DMS 273 treated with DMSO at 0.1 percent for 48 hours (cell line): ENCODE results near the gene TBX5.
"Not testable (repeated sequence)": the region's sequence is repeated elsewhere in the genome, so short reads cannot be mapped to it uniquely, and the experiment has no call there.

ENCODE experiments used
- DNase-seq: peaks from one replicate; lab custom pipeline; 2025; lab: John Stamatoyannopoulos, UW

TBX5 gene

DNA sequence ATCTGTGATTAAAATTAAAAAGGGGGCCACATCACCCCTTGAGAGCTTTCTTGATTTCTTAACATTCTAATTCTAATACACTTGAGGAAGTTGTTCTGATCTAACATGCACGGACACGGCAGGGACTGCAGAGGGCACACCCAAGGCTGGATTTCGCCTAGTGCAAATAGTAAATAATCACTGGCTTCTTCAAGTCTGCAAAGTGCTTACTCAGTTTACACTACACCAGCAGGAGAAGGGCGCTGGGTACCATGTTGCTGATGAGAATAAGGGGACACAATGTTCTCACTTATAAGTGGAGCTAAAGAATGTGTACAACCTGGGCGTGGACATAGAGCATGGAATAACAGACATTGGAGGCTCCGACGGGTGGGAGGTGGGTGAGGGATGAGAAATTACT, 34.2 kb downstream of the TBX5 start:
- DNase-seq, result no peak

DNA sequence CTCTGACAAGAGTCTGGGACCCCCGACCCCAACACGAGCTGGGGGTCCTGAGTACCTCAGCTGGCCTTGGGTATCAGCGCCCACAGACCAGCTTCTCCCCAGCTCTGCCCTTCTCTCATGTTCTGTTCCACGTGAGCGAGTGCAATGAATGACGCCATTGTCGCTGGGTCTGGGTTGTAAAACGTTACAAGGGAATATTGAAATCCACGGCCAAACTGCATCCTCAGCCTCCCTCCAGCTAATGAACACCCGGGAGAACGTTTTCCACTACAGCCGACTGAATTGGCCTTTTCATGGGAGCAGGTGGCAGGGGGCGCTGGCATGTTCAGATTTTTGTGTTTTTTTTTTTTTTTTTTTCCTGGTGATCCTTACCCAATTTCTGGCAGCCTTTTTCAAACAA, 34.7 kb downstream of the TBX5 start:
- no peak for DNase-seq

DNA sequence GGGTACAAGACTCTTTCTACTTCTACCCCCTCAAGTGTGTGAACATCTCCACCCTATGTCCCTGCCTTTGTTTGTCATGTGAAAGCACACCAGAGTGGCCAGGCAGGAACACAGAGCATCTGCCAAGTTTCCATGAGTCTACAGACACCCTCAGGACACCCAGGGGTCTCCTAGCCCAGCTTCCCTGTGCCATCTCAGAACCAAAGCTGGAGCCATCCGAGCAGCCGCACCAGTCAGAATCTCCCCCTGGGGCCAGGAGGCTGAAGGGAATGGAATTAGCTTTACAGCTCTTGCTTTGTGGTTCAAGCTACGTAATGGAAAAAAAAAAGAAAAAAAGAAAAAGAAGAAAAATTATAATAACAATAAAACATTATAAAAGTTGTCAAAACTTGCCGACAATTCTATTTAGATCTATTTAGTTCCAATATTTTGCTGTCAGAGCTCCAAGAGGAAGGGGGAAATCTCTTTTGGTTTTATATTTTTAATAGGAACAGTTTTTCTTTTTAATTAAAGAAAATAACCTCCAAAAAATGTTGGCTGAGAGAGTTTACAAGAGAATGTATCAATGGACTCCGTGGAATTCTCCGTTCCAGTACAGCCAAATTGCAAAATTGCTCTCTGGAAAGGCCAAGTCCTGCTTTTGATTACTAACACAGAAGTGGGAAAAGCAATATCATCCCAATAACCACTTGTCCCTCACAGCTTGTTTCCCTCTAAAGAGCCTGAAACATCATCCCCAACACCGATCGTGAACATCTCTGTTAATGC, 37.1 kb downstream of the TBX5 start:
- no peak for DNase-seq

DNA sequence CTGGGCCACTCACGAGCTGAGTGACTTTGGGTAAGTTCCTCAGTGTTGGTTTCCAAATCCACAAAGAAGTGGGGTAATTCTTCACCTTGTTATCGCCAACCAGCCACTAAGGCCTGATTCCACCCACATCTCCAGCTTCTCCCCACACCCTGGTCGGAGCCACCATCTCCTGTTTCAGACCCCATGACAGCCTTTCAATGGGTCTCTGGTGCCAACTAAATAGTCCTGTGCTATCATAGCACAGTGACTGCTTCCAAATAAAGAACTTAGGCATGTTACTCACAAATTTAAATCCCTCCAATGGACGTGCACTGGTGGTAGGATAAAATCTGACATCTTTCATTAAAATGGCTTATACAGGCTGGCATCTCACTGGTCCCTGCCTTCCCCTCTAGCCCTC, 44.0 kb downstream of the TBX5 start:
- DNase-seq, result no peak

DNA sequence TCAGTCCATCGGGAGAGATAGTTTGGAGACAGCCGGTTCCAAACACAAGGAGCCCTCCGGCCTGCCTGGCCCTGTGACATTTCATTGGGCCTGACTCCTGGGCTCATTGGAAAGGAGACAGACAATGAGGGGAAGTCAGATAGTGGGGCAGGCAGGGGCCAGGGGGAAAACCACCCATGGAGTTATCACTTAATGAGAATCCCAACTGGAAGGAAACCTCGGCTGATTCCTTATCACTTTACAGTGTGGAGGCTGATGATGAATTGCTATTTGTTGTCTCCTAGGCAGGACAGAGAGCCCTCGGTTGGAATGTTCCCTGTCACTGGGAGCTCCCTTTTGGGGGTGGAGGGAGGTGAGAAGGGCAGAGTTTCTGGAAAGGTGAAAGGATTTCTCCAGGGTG, 44.4 kb downstream of the TBX5 start:
- DNase-seq, result no peak

DNA sequence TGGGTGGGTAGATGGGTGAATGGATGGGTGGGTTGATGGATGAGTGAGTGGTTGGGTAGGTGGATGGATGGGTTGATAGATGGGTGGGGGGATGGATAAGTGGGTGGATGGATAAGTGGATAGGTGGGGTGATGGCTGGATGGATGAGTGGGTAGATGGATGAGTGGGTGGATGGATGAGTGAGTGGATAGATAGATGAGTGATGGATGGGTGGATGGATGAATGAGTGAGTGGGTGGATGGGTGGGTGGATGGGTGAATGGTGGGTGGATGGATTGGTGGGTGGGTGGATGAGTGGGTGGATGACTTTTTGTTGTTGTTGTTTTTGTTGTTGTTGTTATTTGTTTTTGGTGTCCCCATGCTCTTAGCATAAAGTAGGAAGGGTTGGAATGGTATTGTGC, 45.5 kb downstream of the TBX5 start:
- no peak for DNase-seq

DNA sequence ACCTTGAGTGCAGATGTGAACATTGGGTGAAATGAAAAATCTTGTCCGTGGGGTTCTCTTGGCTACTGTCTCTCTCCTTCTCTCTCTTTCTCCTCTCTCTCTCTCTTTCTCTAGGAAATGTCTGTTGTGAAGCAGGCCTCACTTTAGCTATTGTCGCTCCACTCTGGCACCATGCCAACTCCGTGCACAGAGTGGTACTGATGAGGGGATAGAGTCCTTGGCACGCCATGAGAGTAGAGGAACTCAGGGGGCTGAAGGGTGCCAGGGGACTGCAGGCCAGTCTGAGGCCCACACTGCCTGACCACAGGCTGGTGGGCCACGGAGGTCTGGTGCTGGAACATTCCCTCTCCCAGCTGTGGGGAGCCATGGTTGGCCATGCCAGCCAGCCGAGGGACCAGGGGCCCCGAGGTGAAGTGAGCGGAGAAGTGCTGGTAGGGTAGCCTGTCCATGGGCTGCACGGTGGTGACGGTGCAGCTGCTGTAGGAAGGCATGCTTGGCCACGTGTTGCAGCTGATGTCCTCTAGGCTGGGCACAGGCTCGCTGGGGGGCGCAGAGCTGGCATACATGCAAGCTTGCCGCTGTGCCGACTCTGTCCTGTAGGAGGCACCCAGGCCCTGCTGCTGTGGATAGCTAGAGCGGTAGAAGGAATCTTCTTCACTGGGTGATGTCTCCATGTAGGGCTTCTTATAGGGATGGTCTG, 50.4 kb downstream of the TBX5 start:
- no peak for DNase-seq

DNA sequence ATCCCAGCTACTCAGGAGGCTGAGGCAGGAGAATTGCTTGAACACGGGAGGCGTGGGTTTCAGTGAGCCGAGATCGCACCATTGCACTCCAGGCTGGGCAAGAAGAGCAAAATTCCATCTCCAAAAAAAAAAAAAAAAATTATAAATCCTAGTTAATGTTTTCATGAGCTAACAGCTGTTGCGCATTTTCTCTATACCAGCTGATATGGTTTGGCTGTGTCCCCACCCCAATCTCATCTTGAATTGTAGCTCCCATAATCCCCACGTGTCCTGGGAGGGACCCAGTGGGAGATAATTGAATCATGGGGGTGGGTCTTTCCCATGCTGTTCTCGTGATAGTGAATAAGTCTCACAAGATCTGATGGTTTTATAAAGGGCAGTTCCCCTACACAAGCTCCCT, 56.7 kb downstream of the TBX5 start:
- not testable (repeated sequence) for DNase-seq

DNA sequence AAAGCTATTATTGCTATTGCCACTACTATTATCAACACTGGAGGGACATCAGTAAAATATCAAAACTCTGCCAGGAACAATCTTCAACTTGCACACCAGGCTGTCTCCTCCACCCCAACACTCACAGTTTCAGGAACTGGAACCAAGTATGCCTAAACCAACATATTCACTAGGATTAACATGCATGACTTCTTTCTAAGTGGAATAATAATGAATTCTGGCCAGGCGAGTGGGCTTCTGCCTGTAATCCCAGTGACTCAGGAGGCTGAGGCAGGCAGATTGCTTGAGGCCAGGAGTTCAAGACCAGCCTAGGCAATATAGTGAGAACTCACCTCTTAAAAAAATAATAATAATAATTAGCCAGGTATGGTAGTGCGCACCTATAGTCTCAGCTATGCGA, 58.1 kb downstream of the TBX5 start:
- no peak for DNase-seq

DNA sequence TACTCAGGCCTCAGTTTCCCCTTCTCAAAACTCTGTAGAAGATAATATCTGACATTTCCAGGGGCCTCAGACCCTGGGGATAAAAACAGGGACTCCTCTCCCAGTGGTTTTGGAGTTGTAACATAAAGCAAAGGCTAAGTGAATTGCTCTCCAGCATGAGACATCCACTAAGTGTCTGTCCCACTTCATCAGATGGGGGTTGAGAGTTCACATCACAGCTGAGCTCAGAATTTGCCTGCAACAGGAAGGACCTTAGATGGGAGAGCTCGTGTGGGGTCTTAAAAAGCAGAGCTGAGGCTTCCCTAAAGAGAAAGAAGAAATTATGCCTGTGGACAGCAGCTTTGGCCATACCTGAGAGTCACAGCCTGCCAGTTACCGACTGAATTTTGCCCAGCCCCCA, 61.1 kb downstream of the TBX5 start:
- DNase-seq, result no peak

DNA sequence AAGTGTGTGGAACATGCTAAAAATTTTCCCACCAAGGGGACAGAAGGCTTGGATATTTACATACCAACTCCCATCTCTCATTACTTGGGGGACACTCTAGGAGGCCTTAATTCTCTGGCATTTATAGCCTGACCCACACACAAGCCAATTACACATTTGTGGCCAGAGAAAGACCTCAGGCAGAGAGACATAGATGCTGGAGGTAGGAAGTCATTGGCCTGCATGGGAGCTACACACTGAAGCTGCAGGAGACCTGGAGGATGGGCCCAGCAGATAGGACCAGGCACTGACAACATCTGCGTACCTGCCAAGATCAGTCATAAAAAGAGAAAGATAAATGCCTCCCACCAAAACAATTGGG, 61.7 kb downstream of the TBX5 start:
- DNase-seq, result no peak

DNA sequence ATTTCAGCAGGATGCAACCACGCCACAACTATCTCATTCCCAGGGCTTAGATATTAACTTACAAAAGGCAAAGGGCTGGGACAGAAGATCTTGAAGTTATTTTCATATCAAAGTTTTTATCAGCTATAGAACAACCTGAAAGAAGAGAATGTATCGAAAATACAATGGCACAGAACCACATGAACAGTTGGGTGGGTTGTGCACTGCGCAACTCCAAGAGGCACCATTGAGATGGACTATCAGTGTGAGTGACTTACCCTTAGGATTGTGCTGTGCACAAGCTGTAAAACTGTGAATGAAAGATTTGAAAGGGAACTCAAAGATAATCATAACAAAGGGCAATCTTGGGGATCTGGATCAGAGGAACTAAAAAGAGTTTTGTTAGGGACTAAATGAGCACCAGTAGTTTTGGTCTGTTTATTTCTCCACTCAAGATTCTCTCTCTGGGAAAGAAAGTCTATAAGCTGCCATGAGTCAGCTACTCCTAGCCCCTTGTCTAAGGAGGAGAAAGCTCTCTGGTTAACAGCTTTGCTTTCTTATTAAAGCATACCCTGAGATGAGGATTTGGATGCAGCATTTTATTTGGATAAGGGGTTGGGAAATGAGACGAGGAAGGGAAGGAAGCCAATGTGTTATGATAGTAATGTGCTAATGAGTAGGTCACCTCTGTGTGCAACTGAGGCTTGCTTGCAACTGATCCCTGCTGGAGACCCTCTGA, 62.2 kb downstream of the TBX5 start:
- no peak for DNase-seq

DNA sequence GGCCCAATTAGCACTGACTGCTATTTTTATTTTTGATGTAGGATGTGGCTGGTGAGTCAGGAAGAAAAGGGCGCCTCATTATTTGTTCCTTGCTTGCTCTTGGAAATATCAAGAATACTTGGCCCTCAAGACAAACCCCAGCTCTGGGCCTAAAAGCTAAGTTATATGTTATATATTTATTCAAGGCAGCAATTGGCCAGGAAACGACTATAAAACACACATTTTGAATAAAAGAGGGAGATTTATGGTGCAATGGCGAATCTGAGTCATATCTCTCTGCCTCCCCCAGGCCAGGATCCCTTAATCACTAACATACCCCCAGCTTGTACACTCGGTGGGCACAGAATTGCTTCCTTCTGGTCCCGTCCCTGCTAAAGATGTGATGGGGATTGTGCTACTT, 63.3 kb downstream of the TBX5 start:
- no peak for DNase-seq

DNA sequence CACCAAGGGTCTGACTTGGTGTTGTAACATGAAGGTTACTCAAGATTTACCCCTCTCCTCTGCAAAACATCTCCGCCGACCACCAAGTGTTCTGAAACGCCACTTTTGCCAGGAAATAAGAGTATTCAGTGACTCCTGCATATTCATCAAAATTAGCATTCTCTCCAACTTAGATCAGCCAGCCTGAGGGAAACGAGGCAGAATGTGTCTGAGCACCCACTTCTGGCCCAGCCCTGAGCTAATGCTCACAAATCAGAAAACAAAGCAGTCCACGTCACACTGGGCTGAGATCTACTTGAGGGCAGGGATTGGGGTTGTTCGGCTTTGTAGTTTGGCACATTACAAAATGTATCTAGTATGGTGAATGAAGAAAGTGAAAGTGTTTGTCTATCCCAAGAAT, 64.3 kb downstream of the TBX5 start:
- DNase-seq, result no peak

DNA sequence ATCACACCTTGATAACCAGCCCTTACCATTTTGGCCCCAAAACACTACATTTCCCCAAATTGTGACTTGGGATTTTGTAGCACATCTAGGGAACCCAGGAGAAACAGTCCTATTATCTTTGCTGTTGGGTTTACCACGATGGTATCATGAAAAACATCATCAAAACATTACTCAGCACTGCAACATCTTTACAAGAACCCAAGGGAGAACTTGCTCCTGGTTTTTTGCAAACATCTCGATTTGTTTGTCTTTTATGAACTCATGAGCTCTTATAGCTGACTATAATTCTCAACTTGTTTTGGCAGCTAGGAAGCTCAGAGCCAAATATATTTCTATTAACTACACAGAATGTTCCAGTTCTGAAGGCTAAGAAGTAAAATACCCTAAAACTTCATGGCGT, 65.7 kb downstream of the TBX5 start:
- DNase-seq, result no peak

DNA sequence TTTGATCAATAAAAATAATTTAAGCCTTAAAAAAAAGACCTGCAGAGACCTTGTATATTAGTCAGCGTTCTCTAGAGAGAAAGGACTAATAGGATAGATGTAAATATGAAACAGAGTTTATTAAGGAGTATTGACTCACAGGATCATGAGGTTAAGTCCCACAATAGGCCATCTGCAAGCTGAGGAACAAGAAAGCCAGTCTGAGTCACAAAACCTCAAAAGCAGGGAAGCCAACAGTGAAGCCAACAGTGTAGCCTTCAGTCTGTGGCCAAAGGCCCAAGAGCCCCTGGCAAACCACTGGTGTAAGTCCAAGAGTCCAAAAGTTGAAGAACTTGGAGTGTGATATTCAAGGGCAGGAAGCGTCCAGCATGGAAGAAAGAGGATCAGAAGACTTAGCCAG, 66.3 kb downstream of the TBX5 start:
- no peak for DNase-seq

DNA sequence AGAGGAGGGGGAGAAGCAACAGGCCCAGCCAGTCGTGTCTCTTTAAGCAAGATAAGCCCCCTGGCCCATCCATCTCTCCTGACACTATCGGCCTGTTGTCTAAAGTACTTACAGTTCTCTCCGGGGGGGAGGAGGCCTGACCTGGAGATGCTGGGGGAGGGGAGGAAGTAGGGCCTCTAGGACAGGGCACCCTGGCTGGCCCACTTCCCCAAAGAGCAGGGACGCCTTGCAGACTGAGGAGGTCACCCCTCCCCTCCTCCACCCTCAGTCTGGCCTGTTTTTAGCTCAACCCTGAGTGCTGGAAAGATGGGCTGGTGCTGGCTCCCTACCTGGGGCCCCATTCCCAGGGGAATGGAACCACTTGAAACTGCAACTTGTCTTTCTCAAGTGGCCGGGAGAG, 70.3 kb downstream of the TBX5 start:
- no peak for DNase-seq

DNA sequence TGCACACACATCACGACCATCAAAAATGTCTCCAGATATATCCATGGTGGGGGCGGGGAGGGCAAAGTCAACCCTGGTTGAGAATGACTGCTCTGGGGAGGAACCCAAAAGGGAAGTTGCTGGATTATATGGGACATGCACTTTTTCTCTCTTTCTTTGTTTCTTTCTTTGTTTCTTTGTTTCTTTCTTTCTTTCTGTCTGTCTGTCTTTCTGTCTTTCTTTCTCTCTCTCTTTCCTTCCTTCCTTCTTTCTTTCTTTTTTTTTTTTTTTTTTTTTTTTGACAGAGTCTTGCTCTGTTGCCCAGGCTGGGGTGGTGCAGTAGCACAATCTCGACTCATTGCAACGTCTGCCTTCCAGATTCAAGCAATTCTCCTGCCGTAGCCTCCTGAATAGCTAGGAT, 71.5 kb downstream of the TBX5 start:
- no peak for DNase-seq

DNA sequence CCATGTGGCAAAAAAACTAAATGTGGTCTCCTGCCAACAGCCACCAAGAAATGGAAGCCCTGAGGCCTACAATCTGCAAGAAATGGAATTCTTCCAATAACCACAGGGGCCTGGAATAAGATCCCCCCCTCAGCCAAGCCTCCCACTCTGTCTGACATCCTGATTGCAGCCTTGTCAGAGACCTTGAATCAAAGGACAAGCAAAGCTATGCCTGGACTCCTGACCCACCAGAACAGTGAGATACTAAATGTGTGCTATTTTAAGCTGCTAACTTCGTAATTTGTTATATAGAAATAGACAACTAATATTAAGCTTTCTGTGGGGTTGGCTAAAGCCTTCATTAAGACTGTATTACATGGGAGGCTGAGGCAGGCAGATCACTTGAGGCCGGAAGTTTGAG, 77.7 kb downstream of the TBX5 start:
- DNase-seq, result no peak

DNA sequence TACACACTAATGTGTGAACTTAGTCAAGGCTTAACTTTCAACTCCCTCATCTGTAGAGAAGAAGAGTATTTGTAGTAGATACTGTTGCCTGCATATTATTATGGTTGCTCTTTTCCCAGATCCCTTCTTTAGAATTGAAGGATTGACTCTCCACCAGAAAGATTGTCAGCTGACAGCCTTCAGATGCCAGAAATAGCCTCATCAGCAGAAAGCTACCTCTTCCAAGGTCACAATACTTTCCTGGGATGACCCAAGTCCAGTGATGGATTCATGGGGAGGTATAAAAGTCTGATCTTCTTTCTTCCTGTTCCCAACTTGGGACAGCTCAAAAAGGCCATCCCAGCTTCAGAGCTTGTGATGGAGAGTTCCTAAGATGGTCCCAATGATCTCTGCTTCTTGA, 78.2 kb downstream of the TBX5 start:
- no peak for DNase-seq

DNA sequence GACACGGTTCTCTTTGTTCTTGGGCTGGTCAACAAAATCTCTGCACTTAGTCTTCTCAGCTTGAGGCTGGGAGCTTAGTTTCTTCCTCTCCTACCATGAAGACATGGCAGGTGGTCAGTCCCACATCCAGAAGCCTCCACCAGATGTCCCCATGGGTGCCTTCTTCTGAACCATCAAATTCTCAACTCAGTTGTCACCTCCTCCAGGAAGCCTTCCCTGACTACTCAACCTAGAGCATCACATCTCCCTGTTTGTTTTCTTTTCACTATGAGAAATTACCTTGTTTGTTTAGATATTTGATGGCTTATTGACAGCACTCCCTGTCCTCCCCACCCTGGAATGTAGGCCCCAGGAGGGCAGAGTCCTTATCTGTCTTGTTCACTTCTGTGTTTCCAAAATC, 84.4 kb downstream of the TBX5 start:
- DNase-seq, result no peak

DNA sequence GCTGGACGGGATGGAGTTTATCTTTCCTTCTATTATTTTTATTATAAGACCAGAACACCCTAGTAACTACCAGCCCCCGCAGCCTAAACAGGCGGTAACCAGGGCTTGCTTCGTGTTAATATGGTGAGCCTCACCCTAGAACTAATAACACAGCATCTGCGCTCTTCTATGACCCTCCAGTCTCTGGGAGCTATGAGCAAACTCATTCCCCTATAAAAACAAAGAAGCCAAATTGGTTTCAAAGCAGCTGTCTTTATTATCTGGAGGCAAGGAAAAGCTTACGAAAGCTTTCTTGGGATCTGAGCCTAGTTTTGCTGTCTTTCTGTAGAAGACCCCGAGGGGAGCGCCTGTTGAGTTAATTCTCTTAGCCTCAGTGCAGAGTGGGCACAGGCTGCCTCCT, 85.0 kb downstream of the TBX5 start:
- DNase-seq, result no peak

DNA sequence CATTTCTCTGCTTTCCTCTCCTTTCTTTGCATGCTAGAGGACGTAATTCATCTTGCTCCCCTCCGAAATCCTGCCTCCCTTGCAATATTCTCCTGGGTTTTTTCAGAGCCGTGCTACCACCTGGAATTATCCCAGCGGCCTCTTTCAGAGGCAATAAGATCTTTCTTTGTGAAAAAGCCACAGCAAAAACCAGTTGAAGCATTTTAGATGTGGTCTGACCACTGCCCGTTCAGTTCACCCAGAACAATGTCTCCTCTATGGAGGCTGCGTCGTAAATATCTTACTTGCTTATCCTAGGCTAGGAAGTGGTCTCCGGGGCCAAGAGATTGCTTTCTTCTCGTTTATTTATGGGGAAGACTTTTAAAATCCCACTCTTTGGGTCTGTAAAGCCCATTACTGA, 85.8 kb downstream of the TBX5 start:
- no peak for DNase-seq
